A549 (cell line): ENCODE measurements around the gene FOXF2.

ENCODE experiments used
- POLR2A ChIP-seq: IDR thresholded peaks from 2 replicates; pipeline ENCODE4 v1.6.1; 2012; ENCODE audit warnings: mild to moderate bottlenecking, low read length
- RAD21 ChIP-seq, 2 experiments: fragments of >200 bp in 1 of 2; sonication (Bioruptor Twin) in 1 of 2; formaldehyde crosslinking in 1 of 2; IDR thresholded peaks in 1 of 2; conservative IDR thresholded peaks in 1 of 2; 2 replicates in 1 of 2; 3 replicates in 1 of 2; pipeline ENCODE4 v1.6.1; 2012 to 2018; ENCODE audit warnings: inconsistent platforms in 1 of 2
- TF ChIP-seq, protein P1 (sequence below): IDR thresholded peaks from 2 replicates; pipeline ENCODE4 v1.6.1; 2012; ENCODE audit warnings: low read depth, borderline replicate concordance

GRCh38 chr6:1393641-1394283, 4.4 kb downstream of the FOXF2 start:
- TF ChIP-seq POLR2A = no peak
- no peak for TF ChIP-seq RAD21 (conservative IDR thresholded peaks at IDR 0.05 in 1 of 2, IDR thresholded peaks at IDR 0.05 in 1 of 2)
- TF ChIP-seq, protein P1, sequence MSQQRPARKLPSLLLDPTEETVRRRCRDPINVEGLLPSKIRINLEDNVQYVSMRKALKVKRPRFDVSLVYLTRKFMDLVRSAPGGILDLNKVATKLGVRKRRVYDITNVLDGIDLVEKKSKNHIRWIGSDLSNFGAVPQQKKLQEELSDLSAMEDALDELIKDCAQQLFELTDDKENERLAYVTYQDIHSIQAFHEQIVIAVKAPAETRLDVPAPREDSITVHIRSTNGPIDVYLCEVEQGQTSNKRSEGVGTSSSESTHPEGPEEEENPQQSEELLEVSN = no peak
